Activated naive CD4-positive, alpha-beta T cell treated with Interleukin-2 at 50 U/mL for 16 hours (primary cell): ENCODE data around the gene RARS1.

Experiments
- DNase-seq: peaks from one replicate; pipeline ENCODE4 v3.0.0-alpha.2; 2020

RARS1 gene

DNA sequence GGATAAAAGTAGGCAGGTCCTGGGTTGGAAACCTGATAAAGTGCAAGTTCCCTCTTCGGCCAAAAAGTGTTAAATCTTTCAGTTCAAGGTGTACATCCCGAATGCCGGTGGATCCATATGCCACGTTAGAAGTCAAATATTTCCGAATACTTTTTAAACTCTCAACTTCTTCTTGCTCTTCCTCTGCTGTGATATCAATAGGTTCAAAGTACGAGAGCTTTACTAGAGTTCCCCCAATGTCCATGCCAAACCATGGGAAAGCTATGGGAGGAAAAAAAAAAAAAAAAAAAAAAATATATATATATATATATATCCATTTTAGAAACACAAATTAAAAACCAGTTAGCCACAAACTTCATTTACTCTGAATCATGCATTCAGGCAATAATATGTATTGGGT lies 82.5 kb downstream of the RARS1 start:
- DNase-seq = no peak
